Liver (tissue), 9 donors: ENCODE results near the gene EEF1AKMT2. TPM values are rescaled to one million over a fixed set of nuclear protein-coding genes. Genes with fewer than 3 reads are reported as not detected.
A peak's percentile ranks its signal among the peaks of the same experiment; 100 is the strongest.

ENCODE experiments used
- DNase-seq: peaks from one replicate; pipeline ENCODE4 v3.0.0-alpha.2; 2017; ENCODE audit warnings: low spot score
- H3K27ac ChIP-seq, 2 donors: one replicate each; pipeline ENCODE4 v1.7.0; 2013; ENCODE audit warnings: inconsistent platforms in 2 of 2, low read length in 2 of 2, control low read depth in 1 of 2, low read depth in 1 of 2, mild to moderate bottlenecking in 1 of 2
- H3K27me3 ChIP-seq, 4 donors: one replicate each; pipeline versions ENCODE4 v1.6.1 to v1.7.0; 2013; ENCODE audit warnings: low read length in 3 of 4, inconsistent platforms in 1 of 4, mild to moderate bottlenecking in 1 of 4, moderate library complexity in 1 of 4; ENCODE audit not compliant: control insufficient read depth in 4 of 4, insufficient read depth in 4 of 4
- H3K36me3 ChIP-seq, 4 donors: one replicate each; pipeline versions ENCODE4 v1.6.1 to v1.7.0; 2013; ENCODE audit warnings: low read length in 3 of 4, mild to moderate bottlenecking in 3 of 4, low read depth in 1 of 4, moderate library complexity in 1 of 4; ENCODE audit not compliant: control insufficient read depth in 4 of 4, insufficient read depth in 3 of 4
- H3K4me1 ChIP-seq, 4 donors: one replicate each; pipeline versions ENCODE4 v1.6.1 to v1.7.0; 2013; ENCODE audit warnings: low read length in 3 of 4, mild to moderate bottlenecking in 3 of 4, moderate library complexity in 1 of 4; ENCODE audit not compliant: control insufficient read depth in 4 of 4, insufficient read depth in 4 of 4
- H3K4me3 ChIP-seq, 3 donors: one replicate each; pipeline versions ENCODE4 v1.6.1 to v1.7.0; 2013; ENCODE audit warnings: low read length in 3 of 3, control low read depth in 1 of 3, low read depth in 1 of 3, mild to moderate bottlenecking in 1 of 3
- H3K9ac ChIP-seq, 2 donors: one replicate each; pipeline ENCODE4 v1.7.0; 2013; ENCODE audit warnings: low read length in 2 of 2, mild to moderate bottlenecking in 2 of 2, moderate library complexity in 2 of 2, control low read depth in 1 of 2, low read depth in 1 of 2
- H3K9me3 ChIP-seq, 4 donors: one replicate each; pipeline versions ENCODE4 v1.6.1 to v1.7.0; 2013; ENCODE audit warnings: low read length in 3 of 4; ENCODE audit not compliant: control insufficient read depth in 4 of 4
- EGR1 ChIP-seq, 2 donors: IDR thresholded peaks; 2 replicates each; pipeline ENCODE4 v1.6.1; 2016 to 2018; ENCODE audit warnings: antibody characterized with exemption in 2 of 2, low read depth in 2 of 2
- FOXA1 ChIP-seq: IDR thresholded peaks from 2 replicates; pipeline ENCODE4 v1.6.1; 2016; ENCODE audit warnings: antibody characterized with exemption
- FOXA2 ChIP-seq: IDR thresholded peaks from 2 replicates; pipeline ENCODE4 v1.6.1; 2016; ENCODE audit warnings: antibody characterized with exemption
- NR2F2 ChIP-seq: IDR thresholded peaks from 2 replicates; pipeline ENCODE4 v1.6.1; 2016; ENCODE audit warnings: antibody characterized with exemption
- RAD21 ChIP-seq, 2 donors: IDR thresholded peaks; 2 replicates each; pipeline ENCODE4 v1.6.1; 2016; ENCODE audit warnings: antibody characterized with exemption in 2 of 2, mild to moderate bottlenecking in 2 of 2
- RXRA ChIP-seq, 2 donors: IDR thresholded peaks; 2 replicates each; pipeline ENCODE4 v1.6.1; 2017 to 2018; ENCODE audit warnings: antibody characterized with exemption in 2 of 2, mild to moderate bottlenecking in 1 of 2
- SP1 ChIP-seq: IDR thresholded peaks from 2 replicates; pipeline ENCODE4 v1.6.1; 2018; ENCODE audit warnings: antibody characterized with exemption, mild to moderate bottlenecking
- WGBS: extraction: QIAGEN DNeasy Blood & Tissue Kit; methylation state at CpG from one replicate; pipeline ENCODE4 v1.1.7; 2013; 5-methylcytosine and 5-hydroxymethylcytosine counted together
- polyA plus RNA-seq, 2 donors: library from polyadenylated mRNA; stranded (reverse) in 1 of 2; unstranded in 1 of 2; fragments of 200-250 nt in 1 of 2; fragments of >200 nt in 1 of 2; fragmentation: Nextera tagmentation in 1 of 2; extraction: Ambion mirVana in 1 of 2; gene quantifications; one replicate each; pipeline versions ENCODE4 v1.2.1 to v1.2.3, GENCODE V29; 2013 to 2015
- total RNA-seq, 2 donors: library from RNA; depleted of rRNA; stranded (reverse); fragments of >200 nt; gene quantifications; one replicate each; pipeline ENCODE4 v1.2.3, GENCODE V29; 2014
- TF ChIP-seq, protein P1 (sequence below): fragments of 150-350 bp; IDR thresholded peaks from 2 replicates; pipeline ENCODE4 v1.5.1; 2017; ENCODE audit warnings: improper control_type of control experiment, low read depth, low read length; ENCODE audit not compliant: missing input control
- TF ChIP-seq, protein P2 (sequence below): IDR thresholded peaks from 2 replicates; pipeline ENCODE4 v1.6.1; 2016; ENCODE audit warnings: antibody characterized with exemption, mild to moderate bottlenecking
- donor health status: healthy.
- donor health status: healthy.
- donor health status: healthy.
- donor health status: healthy.
- donor health status: healthy.

The EEF1AKMT2 gene
- total and polyA plus RNA-seq, 4 donors, result 5.9 to 12.7 (median 8.5) TPM

DNA sequence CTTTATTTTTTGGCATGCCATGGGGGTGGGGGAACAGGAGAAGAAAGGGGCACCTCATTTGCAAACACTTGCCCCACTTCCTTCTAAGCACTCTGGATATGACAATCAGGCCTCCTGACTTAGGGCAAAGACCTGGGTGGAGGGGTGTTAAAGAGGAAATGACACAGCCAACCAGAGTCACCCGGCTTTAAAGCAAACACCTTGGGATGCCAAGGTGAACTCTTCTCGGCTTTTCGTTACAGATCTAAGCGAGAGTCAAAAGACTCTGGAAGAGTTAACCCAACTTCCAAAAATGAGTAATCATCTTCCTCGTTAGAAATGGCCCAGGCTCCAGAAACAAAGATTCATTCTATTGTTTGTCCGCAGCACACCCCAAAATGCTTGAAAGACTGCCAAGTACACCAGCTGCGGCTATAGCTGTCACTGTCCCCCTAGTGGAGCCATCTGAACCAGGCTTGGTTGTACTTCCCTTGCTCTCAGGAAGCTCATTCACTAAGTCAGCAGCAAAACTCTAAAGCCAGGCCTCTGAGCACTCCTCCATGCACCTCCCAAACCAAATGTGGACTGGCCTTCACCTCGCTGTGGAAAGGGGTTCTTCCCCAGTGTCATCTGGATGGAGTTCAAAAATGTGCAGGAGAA is 72.4 kb downstream of the EEF1AKMT2 start:
- Histone ChIP-seq H3K36me3 (no peaks in the 10 kb centered on the region), H3K4me1 (peaks cover 2 to 21% (median 17%) of the 10 kb centered on the region in 4 donors), H3K4me3 (no peak overlapping the region), H3K9ac (no peak overlapping the region), H3K9me3 (no peaks in the 10 kb centered on the region), H3K27ac (peak overlapping the region; percentile 59 to 79), H3K27me3 (no peaks in the 10 kb centered on the region)
- 55% methylated on average over 8 of the region's 8 CpGs for WGBS
- DNase-seq, result no peak
- TF ChIP-seq, protein P1, sequence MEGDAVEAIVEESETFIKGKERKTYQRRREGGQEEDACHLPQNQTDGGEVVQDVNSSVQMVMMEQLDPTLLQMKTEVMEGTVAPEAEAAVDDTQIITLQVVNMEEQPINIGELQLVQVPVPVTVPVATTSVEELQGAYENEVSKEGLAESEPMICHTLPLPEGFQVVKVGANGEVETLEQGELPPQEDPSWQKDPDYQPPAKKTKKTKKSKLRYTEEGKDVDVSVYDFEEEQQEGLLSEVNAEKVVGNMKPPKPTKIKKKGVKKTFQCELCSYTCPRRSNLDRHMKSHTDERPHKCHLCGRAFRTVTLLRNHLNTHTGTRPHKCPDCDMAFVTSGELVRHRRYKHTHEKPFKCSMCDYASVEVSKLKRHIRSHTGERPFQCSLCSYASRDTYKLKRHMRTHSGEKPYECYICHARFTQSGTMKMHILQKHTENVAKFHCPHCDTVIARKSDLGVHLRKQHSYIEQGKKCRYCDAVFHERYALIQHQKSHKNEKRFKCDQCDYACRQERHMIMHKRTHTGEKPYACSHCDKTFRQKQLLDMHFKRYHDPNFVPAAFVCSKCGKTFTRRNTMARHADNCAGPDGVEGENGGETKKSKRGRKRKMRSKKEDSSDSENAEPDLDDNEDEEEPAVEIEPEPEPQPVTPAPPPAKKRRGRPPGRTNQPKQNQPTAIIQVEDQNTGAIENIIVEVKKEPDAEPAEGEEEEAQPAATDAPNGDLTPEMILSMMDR, result peak; percentile 48
- peak; percentile 48 to 71 for TF ChIP-seq RAD21 (IDR thresholded peaks at IDR 0.05)
- TF ChIP-seq NR2F2, result no peak
- peak; percentile 22 for TF ChIP-seq SP1
- TF ChIP-seq FOXA1, result no peak
- TF ChIP-seq RXRA (IDR thresholded peaks at IDR 0.05), result no peak

DNA sequence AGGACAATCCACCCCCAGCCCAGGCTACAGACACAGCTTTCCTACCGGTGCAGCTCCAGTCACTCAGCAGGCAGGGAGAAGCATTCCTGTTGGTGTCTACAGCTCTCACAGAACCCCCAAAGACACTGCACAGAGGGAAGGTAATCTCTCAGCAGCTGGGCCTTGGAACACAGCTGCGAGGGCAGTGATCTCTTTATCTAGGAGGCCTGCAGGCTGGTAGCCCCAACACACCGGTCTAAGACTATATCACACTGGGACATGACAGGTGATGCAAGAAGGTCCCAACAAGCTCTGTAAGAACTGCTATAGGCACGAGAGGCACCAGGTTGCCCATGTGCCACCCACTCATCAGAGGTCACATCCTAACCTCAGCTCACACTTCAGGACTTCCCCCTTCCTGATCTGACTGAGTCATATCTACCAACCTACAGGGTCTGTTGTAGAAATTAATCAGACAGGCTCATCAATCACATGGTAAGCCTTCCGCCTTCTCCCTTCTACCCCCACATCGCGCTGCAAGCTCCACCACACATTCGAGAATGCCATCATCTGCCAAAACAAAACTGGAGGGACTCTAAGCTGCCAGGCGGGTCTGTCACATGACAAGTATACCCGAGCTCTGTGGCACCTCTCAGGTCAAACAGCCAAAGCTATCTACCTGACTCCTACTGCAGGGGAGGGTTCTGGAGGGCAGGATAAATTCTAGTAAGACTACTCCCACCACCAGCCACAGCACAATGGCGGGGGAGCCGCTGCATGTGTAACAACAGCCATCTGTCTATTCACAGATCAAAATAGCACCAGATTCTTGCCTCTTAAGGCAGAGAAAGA is 73.6 kb downstream of the EEF1AKMT2 start:
- Histone ChIP-seq H3K27me3 (no peaks in the 10 kb centered on the region), H3K9me3 (no peaks in the 10 kb centered on the region), H3K36me3 (no peaks in the 10 kb centered on the region), H3K9ac (no peak overlapping the region), H3K4me3 (no peak overlapping the region), H3K4me1 (peaks cover 2 to 20% (median 14%) of the 10 kb centered on the region in 4 donors), H3K27ac (peak overlapping the region; percentile 59 to 79)
- peak; percentile 71 for DNase-seq
- 73% methylated on average over 12 of the region's 12 CpGs for WGBS
- TF ChIP-seq SP1 (no peak), FOXA2 (no peak), EGR1 (IDR thresholded peaks at IDR 0.05; ENCODE audit: low read depth in 2 of 2) (no peak), NR2F2 (no peak)
- TF ChIP-seq, protein P2, sequence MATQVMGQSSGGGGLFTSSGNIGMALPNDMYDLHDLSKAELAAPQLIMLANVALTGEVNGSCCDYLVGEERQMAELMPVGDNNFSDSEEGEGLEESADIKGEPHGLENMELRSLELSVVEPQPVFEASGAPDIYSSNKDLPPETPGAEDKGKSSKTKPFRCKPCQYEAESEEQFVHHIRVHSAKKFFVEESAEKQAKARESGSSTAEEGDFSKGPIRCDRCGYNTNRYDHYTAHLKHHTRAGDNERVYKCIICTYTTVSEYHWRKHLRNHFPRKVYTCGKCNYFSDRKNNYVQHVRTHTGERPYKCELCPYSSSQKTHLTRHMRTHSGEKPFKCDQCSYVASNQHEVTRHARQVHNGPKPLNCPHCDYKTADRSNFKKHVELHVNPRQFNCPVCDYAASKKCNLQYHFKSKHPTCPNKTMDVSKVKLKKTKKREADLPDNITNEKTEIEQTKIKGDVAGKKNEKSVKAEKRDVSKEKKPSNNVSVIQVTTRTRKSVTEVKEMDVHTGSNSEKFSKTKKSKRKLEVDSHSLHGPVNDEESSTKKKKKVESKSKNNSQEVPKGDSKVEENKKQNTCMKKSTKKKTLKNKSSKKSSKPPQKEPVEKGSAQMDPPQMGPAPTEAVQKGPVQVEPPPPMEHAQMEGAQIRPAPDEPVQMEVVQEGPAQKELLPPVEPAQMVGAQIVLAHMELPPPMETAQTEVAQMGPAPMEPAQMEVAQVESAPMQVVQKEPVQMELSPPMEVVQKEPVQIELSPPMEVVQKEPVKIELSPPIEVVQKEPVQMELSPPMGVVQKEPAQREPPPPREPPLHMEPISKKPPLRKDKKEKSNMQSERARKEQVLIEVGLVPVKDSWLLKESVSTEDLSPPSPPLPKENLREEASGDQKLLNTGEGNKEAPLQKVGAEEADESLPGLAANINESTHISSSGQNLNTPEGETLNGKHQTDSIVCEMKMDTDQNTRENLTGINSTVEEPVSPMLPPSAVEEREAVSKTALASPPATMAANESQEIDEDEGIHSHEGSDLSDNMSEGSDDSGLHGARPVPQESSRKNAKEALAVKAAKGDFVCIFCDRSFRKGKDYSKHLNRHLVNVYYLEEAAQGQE, result no peak
